Activated CD4-positive, alpha-beta T cell treated with anti-CD3 and anti-CD28 coated beads for 48 hours (primary cell): ENCODE data around the gene MLKL.
"Not testable (repeated sequence)": the region's sequence is repeated elsewhere in the genome, so short reads cannot be mapped to it uniquely, and the experiment has no call there.

Experiments used
- DNase-seq: peaks from one replicate; pipeline ENCODE4 v3.0.0-alpha.2; 2020

Gene MLKL

DNA sequence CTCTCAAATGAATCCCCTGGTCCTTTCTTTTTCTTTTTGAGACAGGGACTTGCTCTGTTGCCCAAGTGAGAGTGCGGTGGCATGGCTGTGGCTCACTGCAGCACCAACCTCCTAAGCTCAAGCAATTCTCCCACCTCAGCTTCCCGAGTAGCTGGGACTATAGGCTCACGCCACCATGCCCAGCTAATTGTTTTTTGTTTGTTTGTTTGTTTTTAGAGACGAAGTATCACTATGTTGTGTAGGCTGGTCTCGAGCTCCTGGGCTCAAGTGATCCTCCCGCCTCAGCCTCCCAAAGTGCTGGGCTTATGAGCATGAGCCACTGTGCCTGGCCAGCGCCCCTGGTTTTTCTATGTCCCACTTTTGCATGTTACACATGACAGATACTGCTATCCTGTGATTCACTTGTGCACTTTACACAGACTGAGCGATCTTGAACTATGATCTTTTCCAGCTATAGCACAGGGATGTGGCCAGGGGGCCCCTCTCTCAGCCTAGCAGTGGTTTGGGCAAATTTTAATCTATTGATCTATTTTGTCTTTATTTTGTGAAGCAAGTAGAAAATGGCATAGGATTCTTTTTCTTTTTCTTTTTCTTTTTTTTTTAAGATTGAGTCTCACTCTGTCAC is 31.3 kb upstream of the MLKL start:
- DNase-seq: no peak

DNA sequence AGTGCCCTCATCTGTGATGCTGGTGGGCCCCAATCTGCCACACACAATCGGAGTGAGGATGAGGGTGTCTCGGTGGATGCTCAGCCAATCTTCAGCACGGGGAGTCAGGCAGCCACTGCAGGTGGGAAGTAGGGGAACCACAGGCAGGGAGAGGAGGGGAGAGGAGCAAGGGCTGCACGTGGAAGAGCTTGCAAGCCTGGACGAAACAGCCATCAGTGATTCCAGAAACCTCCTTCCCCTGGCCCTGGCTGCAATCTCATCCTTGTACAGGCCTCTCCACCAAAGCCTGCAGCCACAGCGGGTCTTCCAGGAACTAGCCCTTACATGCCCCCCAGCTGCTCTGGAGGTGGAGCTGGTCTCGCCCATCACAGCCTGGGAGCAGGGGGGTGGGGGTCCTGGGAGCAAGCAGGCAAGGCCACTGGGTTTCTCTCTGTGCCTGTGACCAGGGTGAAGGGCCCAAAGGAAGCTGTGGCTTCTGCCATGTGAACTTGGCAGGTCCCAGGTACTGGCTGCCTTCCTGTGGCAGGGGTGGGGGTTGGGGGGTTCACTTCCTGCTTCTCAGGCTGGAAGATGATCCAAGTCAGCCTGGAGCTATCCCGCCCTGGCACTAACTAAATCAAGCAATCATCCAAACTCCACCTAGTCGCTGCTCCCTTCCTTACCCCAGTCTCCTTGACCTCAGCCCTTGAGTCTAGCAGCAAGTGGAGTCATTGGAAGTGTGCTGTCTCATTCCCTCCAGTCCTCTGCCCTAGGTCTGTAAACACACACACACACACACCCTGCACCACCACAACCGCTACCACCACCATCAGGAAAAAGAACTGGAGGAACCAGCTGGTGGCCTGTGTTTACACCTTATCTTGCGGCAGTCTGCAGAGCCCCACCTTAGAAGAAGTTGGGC is 29.4 kb upstream of the MLKL start:
- DNase-seq: no peak

- no peak for DNase-seq
These were observed 27.2 kb upstream of the MLKL start for GRCh38 chr16:74727903-74728302.

GRCh38 chr16:74726716-74727115 is 26.1 kb upstream of the MLKL start:
- DNase-seq: peak; percentile 72

GRCh38 chr16:74725651-74726455 is 25.2 kb upstream of the MLKL start:
- no peak for DNase-seq

GRCh38 chr16:74724820-74725549 is 24.3 kb upstream of the MLKL start:
- no peak for DNase-seq

DNA sequence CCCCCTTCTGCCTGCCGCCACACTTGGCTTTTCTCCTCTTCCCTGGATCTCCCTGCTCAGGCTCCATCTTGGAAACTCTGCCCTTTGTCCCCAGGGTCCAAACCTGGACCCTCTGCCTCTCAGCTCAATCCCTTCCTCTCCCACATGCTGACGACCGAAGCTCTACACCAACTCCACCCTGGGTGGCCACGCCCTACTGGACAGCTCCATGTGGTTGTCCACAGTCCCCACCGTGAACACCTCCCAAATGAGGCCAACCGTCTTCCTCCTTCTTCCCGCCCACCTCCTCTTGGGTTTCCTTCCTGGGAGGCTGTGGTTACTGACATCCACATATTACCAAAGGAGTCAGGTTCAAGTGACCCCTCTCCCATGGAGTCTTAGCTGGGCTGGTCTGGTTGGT is 22.6 kb upstream of the MLKL start:
- no peak for DNase-seq

DNA sequence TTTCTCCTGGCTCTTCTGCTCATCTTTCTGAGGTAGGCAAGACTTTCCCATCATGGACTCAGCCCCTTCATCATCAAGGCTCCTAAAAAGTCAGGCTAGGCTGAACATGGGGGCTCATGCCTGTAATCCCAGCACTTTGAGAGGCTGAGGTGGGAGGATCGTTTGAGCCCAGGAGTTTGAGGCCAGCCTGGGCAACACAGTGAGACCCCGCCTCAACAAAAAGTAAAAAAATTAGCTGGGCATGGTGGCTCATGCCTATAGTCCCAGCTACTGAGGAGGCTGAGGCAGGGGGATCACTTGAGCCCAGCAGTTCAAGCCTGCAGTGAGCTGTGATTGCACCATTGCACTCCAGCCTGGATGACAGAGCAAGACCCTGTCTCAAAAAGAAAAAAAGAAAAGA is 21.5 kb upstream of the MLKL start:
- not testable (repeated sequence) for DNase-seq

GRCh38 chr16:74721716-74722115 is 21.1 kb upstream of the MLKL start:
- no peak for DNase-seq

- no peak for DNase-seq
These were observed 19.9 kb upstream of the MLKL start for GRCh38 chr16:74720579-74720978.

DNA sequence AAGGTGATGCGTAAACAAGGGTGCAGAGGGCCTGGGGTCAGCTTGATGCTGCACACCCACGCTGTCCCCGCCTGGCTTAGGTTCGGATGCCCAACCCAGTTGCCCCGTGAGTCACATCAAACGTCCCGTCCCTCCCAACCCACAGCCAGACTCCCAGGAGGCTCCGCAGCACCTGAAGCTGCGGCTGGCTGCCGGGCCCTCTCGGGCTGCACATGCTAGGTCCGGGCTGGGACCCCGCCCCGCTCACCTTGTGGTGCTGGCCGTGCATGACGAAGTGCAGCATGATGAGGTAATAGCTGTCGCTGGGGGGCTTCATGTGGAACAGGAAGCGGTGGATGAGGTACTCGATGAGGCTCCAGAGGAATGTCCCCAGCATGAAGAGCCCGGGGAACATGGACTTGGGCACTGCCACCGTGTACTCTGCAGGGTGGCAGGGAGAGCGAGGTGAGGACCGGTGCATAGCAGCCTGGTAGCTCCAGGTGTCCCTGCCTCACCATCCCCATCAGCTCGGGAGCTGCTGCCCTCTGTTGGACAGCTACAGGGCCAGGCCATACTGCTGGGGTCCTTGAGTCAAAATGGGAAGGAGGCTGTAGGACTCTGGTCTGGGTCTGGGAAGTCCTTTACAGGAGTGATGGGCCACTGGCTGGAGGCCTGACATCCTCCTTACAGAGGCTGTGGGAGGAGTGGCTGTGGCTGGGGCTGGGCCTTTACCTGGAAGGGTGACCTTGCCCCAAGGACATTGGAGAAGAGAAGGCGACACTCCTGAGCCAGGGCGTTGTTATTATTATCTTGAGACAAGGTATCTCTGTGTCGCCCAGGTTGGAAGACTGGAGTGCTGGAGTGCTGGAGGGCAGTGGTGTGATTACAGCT is 18.3 kb upstream of the MLKL start:
- no peak for DNase-seq

DNA sequence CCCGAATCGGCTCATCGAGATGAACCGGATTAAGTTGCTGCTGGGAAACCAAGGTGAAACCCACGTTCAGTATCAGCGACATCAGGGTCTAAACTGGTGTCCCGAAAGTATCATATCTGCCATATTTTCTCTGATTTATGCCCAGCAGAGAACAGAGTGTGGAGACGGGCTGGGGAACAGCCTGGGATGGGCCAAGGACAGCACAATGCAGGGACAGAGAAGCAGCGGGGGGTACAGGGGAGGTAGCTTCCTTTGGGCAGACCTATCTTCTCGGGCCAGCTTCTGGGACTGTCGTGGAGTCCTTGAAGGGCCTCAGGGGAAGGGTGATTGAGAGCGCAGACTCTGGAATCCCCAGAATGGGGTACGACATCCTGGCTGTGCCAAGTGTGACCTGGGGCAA is 17.5 kb upstream of the MLKL start:
- DNase-seq: no peak

DNA sequence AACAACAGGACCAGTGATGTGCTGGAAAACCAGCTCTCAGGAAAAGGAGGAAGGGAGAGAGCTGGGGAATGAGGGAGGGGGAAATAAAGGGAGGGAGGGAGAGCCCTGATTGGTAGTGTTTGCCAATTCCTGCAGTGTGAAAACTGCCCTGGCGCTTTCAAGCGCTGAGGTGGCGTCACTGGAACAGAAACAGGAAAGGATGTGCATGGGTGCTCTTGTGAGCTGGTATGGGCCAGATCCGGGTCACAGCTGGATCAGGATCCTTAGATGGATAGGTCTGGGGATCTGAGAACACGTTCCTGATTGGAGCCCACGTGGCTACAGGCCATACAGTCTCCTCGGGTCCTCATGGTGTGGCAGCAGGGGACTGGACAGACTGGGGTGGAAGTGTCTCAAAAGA is 16.7 kb upstream of the MLKL start:
- DNase-seq: no peak

- DNase-seq: no peak
These were observed 15.7 kb upstream of the MLKL start for GRCh38 chr16:74716355-74716754.

GRCh38 chr16:74713876-74714275 is 13.2 kb upstream of the MLKL start:
- no peak for DNase-seq

DNA sequence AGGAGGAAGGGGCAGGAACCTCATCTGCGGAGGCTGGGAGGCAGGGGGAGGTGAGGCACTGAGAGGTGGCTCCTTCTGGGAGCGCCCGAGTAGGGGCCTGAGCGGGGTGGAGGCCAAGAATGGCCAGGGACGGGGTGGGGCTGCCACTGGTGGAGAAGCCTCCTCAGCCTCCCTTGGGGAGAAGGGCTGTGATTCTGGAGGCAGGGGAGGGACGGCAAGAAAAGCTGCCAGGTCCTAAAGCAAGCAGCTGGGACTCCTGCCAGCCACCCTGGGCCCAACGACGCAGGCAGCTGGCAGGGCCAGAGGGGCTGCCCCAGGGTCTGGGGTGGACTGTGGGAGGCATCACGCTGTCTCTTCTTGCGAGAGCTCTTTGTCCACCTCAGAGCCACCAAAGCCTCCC is 12.7 kb upstream of the MLKL start:
- no peak for DNase-seq

DNA sequence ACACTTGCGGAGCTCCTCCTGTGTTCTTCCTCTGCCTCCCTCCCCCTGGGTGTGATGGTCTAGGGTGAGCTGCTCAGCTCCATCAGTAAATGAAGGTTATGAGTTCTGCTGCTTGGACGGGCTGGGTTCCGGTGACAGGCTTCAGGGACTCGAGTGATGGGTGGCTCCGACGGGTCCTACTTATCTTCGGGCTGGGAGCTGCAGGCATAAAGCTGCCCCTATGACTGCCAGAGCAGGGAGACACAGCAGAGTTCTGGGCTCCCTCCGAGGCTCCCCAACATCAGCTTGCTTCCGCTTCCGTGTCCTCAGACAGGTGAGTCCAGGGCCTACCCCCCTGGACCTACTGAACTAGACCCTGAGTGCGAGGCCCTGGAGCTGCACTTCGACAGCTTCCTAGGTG is 11.3 kb upstream of the MLKL start:
- DNase-seq: no peak

GRCh38 chr16:74710401-74710800 is 9.7 kb upstream of the MLKL start:
- DNase-seq: no peak

DNA sequence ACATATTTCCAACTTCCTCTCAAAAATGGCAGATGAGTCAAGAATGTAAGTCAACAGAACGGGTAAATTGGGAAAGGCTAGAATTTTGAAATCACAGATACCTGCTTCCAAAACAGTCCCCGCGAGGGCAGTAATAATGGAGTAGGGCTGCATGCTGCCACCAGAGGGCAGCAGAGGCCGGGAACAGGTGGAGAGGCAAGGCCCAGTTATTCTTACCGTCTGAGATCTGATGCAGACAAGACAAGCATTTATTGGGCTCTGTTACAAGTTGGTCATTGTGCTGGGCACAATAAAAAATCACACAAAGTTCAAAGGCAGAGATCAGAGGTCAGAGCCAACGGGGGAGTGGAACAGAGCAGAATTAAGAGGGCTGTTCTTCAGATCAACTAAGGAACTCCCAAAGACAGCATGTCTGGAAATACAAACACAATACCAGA is 8.8 kb upstream of the MLKL start:
- peak; percentile 87 for DNase-seq

GRCh38 chr16:74700116-74700437 is 585 bp downstream of the MLKL start:
- peak; percentile 39 for DNase-seq

GRCh38 chr16:74699666-74700065 is 996 bp downstream of the MLKL start:
- DNase-seq: peak; percentile 21

DNA sequence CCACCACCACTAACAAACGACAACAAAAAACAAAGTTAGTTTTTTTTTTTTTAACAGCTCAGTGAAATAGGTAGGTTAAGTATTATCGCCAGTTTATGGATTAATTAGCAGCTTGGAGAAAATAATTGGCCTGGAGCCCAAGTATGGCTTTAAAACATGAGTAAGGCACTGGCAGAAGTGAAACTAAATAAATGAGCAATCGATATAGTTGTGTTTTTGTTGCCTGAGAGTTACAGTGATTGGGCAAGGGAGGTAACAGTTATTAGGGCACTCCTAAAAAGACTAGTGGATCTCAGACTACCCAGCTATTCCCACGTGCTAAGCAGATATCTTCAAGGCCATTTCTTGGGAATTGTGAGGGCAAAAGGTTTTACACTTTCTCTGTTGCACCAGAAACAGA is 2.4 kb downstream of the MLKL start:
- no peak for DNase-seq
